Testis (tissue), 3 donors: ENCODE measurements around the gene PPP6R3. TPM values are rescaled to one million over a fixed set of nuclear protein-coding genes. Genes with fewer than 3 reads are reported as not detected.

Source experiments
- DNase-seq: peaks from one replicate; pipeline ENCODE4 v3.0.0-alpha.2; 2019
- H3K27ac ChIP-seq, 2 donors: fragments of 200-600 bp; sonication (generic); one replicate each; pipeline ENCODE4 v1.5.1; 2019
- H3K27me3 ChIP-seq: fragments of 200-600 bp; sonication (generic); one replicate; pipeline ENCODE4 v1.5.1; 2019
- H3K36me3 ChIP-seq: fragments of 200-600 bp; sonication (generic); one replicate; pipeline ENCODE4 v1.5.1; 2017; ENCODE audit warnings: low read depth; ENCODE audit errors: missing control alignments
- H3K4me1 ChIP-seq: fragments of 200-600 bp; sonication (generic); one replicate; pipeline ENCODE4 v1.5.1; 2019
- H3K4me3 ChIP-seq, 2 donors: fragments of 200-600 bp; sonication (generic); one replicate each; pipeline ENCODE4 v1.5.1; 2017 to 2019
- H3K9me3 ChIP-seq: fragments of 200-600 bp; sonication (generic); one replicate; pipeline ENCODE4 v1.5.1; 2017
- POLR2A ChIP-seq: fragments of 450-650 bp; IDR thresholded peaks from one replicate; pipeline ENCODE4 v1.6.1; 2017; ENCODE audit warnings: antibody characterized with exemption, mild to moderate bottlenecking, moderate library complexity
- WGBS, 2 donors: methylation state at CpG; one replicate each; pipeline ENCODE4 v1.1.5; 2018; 5-methylcytosine and 5-hydroxymethylcytosine counted together
- intact Hi-C: fragments of 100-400 bp; cut with DNase I; formaldehyde crosslinking; loops from one replicate; pipeline ENCODE4 v1.15.1; 2023; ENCODE audit warnings: low total_unique reads
- polyA plus RNA-seq: library from polyadenylated mRNA; stranded (reverse); fragments of 350-450 nt; fragmentation: Illumina TruSeq; extraction: RNeasy Lipid Tissue Mini Kit (QIAGEN cat#74804); gene quantifications from one replicate; pipeline ENCODE4 v1.2.3, GENCODE V29; 2014; ENCODE audit warnings: low read depth, low replicate concordance; ENCODE audit not compliant: insufficient read depth
- total RNA-seq, 2 donors: library from RNA; depleted of rRNA; stranded (reverse); fragments of >200 nt; gene quantifications; one replicate each; pipeline ENCODE4 v1.2.3, GENCODE V29; 2016
- TF ChIP-seq, protein P1 (sequence below), 3 experiments: fragments of 450-650 bp in 2 of 3; fragments of 200-600 bp in 1 of 3; sonication (generic) in 1 of 3; IDR thresholded peaks; one replicate each; pipeline ENCODE4 v1.5.1; 2016 to 2019; ENCODE audit warnings: antibody characterized with exemption in 3 of 3, mild to moderate bottlenecking in 2 of 3, moderate library complexity in 1 of 3

PPP6R3 gene
- total and polyA plus RNA-seq, 3 donors from 2014 or later, result 88.5 to 190 (median 188) TPM

DNA sequence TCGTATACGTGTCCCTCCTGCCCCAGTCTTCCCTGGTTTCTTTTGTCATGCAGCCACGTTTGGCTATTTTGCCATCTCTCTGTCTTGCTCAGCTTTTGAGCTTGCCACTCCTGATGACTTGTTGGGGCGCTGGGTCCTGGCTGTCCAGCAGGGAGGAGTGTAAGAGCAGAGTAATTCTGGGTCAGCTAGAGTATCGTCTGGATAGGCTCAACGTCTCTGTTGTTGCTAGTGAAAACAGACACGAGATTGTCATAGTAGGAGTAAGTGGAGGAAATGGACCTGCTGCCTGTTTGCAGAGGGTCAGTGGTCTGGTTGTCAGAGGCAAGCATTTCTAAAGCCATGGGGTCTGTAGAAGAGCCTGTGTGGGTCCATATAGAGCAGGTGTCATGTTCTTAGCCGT lies 83.0 kb downstream of the PPP6R3 start:
- Histone ChIP-seq H3K27ac (no peak overlapping the region), H3K36me3 (no peaks in the 10 kb centered on the region), H3K4me3 (no peak overlapping the region), H3K27me3 (no peaks in the 10 kb centered on the region), H3K9me3 (no peaks in the 10 kb centered on the region), H3K4me1 (no peaks in the 10 kb centered on the region)
- WGBS, 2 donors, result 86 to 91% methylated on average over 8 of the region's 8 CpGs
- intact Hi-C loops, result no loop called here
- TF ChIP-seq, protein P1, sequence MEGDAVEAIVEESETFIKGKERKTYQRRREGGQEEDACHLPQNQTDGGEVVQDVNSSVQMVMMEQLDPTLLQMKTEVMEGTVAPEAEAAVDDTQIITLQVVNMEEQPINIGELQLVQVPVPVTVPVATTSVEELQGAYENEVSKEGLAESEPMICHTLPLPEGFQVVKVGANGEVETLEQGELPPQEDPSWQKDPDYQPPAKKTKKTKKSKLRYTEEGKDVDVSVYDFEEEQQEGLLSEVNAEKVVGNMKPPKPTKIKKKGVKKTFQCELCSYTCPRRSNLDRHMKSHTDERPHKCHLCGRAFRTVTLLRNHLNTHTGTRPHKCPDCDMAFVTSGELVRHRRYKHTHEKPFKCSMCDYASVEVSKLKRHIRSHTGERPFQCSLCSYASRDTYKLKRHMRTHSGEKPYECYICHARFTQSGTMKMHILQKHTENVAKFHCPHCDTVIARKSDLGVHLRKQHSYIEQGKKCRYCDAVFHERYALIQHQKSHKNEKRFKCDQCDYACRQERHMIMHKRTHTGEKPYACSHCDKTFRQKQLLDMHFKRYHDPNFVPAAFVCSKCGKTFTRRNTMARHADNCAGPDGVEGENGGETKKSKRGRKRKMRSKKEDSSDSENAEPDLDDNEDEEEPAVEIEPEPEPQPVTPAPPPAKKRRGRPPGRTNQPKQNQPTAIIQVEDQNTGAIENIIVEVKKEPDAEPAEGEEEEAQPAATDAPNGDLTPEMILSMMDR (IDR thresholded peaks at IDR 0.05), result no peak
- no peak for TF ChIP-seq POLR2A
- no peak for DNase-seq

DNA sequence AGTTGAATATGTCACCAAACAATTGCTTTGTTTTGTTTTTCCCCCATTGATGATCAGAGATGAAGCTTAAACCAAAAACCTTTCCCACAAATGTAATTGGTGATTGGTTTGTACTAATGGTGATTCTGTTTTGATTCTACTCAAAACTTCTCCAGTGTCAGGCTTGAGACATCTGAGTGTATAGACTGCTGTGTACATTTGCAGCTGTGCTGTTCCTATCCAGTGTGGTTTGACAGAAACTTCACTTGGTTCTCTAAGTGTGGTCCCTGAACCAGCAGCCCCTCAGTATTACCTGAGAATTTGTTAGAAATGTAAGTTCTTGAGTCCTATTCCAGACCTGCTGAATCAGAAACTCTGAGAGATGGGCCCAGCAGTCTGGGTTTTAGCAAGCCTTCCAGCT lies 84.8 kb downstream of the PPP6R3 start:
- H3K4me3 ChIP-seq, result no peak overlapping the region
- intact Hi-C loops, result no loop called here
- no peak for DNase-seq
- no peaks in the 10 kb centered on the region for H3K36me3 ChIP-seq
- no peaks in the 10 kb centered on the region for H3K9me3 ChIP-seq
- H3K27ac ChIP-seq, result no peak overlapping the region
- peaks cover 9% of the 10 kb centered on the region for H3K4me1 ChIP-seq
- H3K27me3 ChIP-seq, result no peaks in the 10 kb centered on the region
- no peak for TF ChIP-seq POLR2A
- TF ChIP-seq, protein P1 (IDR thresholded peaks at IDR 0.05), result no peak

DNA sequence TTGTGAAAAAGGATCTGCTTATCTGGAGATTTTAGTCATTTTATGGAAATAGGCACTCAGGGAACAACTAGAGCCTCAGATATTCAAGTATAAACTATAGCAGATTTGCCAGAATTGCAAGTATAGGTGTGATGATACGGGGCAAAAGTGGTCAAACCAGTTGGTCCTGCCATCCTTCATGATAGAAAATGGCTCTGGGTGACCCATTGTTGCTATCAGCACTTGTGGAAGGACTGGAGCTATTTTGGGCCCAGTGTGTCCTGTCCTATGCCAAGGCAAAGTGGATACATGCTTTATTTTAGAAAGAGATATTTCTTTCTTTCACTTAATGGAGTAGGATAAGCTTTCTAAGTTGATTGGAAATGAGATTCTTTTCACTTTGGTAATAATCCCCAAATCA lies 85.2 kb downstream of the PPP6R3 start:
- 97 to 100% methylated on average over 1 of the region's 1 CpG for WGBS, 2 donors

DNA sequence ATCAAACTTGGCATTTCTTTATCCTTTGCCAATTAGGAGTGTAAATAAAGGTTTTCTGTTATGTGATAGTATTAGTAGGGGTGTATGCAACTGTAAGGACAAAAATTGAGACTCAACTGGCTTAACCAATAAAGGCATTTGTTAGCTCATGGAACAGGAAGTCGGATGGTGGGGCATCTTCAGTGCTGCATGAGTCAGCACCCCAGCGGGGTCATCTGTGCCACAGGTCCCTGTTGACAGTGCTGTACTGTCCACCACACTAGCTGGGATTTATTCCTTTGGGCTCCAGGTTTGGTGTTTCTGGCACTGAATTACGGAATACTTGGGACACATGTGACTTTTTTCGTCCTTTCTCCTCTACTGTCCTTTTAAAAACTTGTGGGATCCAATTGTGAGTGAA lies 86.0 kb downstream of the PPP6R3 start:
- H3K4me3 ChIP-seq, result no peak overlapping the region
- intact Hi-C loops, result no loop called here
- 91 to 95% methylated on average over 4 of the region's 4 CpGs for WGBS, 2 donors
- peaks cover 17% of the 10 kb centered on the region for H3K4me1 ChIP-seq
- DNase-seq, result no peak
- no peaks in the 10 kb centered on the region for H3K27me3 ChIP-seq
- no peak overlapping the region for H3K27ac ChIP-seq
- H3K36me3 ChIP-seq, result no peaks in the 10 kb centered on the region
- no peaks in the 10 kb centered on the region for H3K9me3 ChIP-seq
- TF ChIP-seq, protein P1 (IDR thresholded peaks at IDR 0.05), result no peak
- no peak for TF ChIP-seq POLR2A

More for the DNA sequence above, 85.2 kb downstream of the PPP6R3 start:
- Histone ChIP-seq H3K27me3 (no peaks in the 10 kb centered on the region), H3K27ac (no peak overlapping the region), H3K4me1 (peaks cover 12% of the 10 kb centered on the region), H3K36me3 (no peaks in the 10 kb centered on the region), H3K9me3 (no peaks in the 10 kb centered on the region), H3K4me3 (no peak overlapping the region)
- TF ChIP-seq POLR2A, result no peak
- TF ChIP-seq, protein P1 (IDR thresholded peaks at IDR 0.05), result no peak
- no peak for DNase-seq
- intact Hi-C loops, result no loop called here

DNA sequence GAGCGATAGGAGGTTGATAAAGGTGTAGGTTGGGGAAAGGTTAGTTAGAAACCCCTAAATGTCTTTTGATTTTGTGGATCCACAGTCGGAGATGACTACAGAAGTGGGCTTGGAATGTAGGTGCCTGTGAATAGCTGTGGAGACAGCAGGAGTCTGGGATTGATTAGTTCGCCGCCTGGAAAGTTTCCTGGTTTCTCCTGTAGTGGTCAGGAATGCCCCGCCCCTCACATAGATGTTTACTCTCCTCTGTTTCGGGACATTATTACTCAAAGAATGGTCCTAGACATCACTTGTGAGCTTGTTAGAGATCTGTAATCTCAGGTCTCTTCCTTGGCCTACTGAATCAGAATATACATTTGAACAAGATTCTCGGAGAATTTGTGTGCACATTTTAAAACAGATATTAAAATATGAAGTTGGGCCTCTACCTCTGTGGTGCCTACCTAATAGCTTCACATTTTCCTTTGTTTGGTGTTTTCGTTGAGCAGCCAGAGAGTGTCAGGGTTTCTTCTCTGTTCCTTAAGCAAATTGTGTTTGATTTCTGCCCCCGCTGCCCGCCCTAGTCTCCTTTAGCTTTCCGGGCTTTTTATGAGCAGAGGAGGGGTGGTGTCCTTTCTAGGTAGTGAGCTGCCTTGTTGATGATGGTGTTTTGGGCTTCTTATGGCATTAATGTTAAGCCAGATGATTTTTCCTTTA lies 89.4 kb downstream of the PPP6R3 start:
- Histone ChIP-seq H3K9me3 (no peaks in the 10 kb centered on the region), H3K4me1 (peaks cover 19% of the 10 kb centered on the region), H3K36me3 (no peaks in the 10 kb centered on the region), H3K27me3 (no peaks in the 10 kb centered on the region), H3K4me3 (no peak overlapping the region), H3K27ac (peak overlapping the region; percentile 1 to 32)
- intact Hi-C loops, result no loop called here
- TF ChIP-seq, protein P1 (IDR thresholded peaks at IDR 0.05), result no peak
- TF ChIP-seq POLR2A, result no peak
- WGBS, 2 donors, result 89% methylated on average over 11 of the region's 11 CpGs
- DNase-seq, result no peak
